Measurements from ENCODE around the gene RAD50.

Gene RAD50

GRCh38 chr5:132592521-132592920 is 35.7 kb downstream of the RAD50 start:
- Histone ChIP-seq H3K4me3 (ENCODE audit: severe bottlenecking) (no peak overlapping the region), H3K27me3 (ENCODE audit: insufficient read depth, poor library complexity, severe bottlenecking) (no peaks in the 10 kb centered on the region), H3K9me3 (ENCODE audit: severe bottlenecking) (no peaks in the 10 kb centered on the region), H3K36me3 (ENCODE audit: low read depth) (peaks cover 98% of the 10 kb centered on the region), H3K4me1 (ENCODE audit: insufficient read depth, poor library complexity, severe bottlenecking) (no peaks in the 10 kb centered on the region), H3K27ac (ENCODE audit: poor library complexity, severe bottlenecking) (no peak overlapping the region)
- DNase-seq (ENCODE audit: low spot score) (no peak), ATAC-seq (ENCODE audit: low read depth) (no peak)
- TF ChIP-seq CTCF (IDR thresholded peaks at IDR 0.05; ENCODE audit: poor library complexity, severe bottlenecking), result no peak

- H3K4me3 ChIP-seq (ENCODE audit: severe bottlenecking), result no peak overlapping the region
- no peaks in the 10 kb centered on the region for H3K9me3 ChIP-seq (ENCODE audit: severe bottlenecking)
- no peak overlapping the region for H3K27ac ChIP-seq (ENCODE audit: poor library complexity, severe bottlenecking)
- H3K4me1 ChIP-seq (ENCODE audit: insufficient read depth, poor library complexity, severe bottlenecking), result no peaks in the 10 kb centered on the region
- no peak for TF ChIP-seq CTCF (IDR thresholded peaks at IDR 0.05; ENCODE audit: poor library complexity, severe bottlenecking)
- peaks cover 95% of the 10 kb centered on the region for H3K36me3 ChIP-seq (ENCODE audit: low read depth)
- H3K27me3 ChIP-seq (ENCODE audit: insufficient read depth, poor library complexity, severe bottlenecking), result no peaks in the 10 kb centered on the region
- ATAC-seq (ENCODE audit: low read depth) (no peak), DNase-seq (ENCODE audit: low spot score) (no peak)
Measured at GRCh38 chr5:132594170-132594569, 37.4 kb downstream of the RAD50 start.

- Histone ChIP-seq H3K27ac (ENCODE audit: poor library complexity, severe bottlenecking) (no peak overlapping the region), H3K4me1 (ENCODE audit: insufficient read depth, poor library complexity, severe bottlenecking) (peaks cover 7% of the 10 kb centered on the region), H3K9me3 (ENCODE audit: severe bottlenecking) (no peaks in the 10 kb centered on the region), H3K27me3 (ENCODE audit: insufficient read depth, poor library complexity, severe bottlenecking) (no peaks in the 10 kb centered on the region), H3K4me3 (ENCODE audit: severe bottlenecking) (no peak overlapping the region), H3K36me3 (ENCODE audit: low read depth) (peaks cover 95% of the 10 kb centered on the region)
- no peak for ATAC-seq (ENCODE audit: low read depth)
- DNase-seq (ENCODE audit: low spot score), result no peak
- no peak for TF ChIP-seq CTCF (IDR thresholded peaks at IDR 0.05; ENCODE audit: poor library complexity, severe bottlenecking)
Measured at GRCh38 chr5:132595624-132596023, 38.8 kb downstream of the RAD50 start.

- H3K4me1 ChIP-seq (ENCODE audit: insufficient read depth, poor library complexity, severe bottlenecking), result peaks cover 17% of the 10 kb centered on the region
- TF ChIP-seq CTCF (IDR thresholded peaks at IDR 0.05; ENCODE audit: poor library complexity, severe bottlenecking), result no peak
- H3K9me3 ChIP-seq (ENCODE audit: severe bottlenecking), result no peaks in the 10 kb centered on the region
- no peak overlapping the region for H3K27ac ChIP-seq (ENCODE audit: poor library complexity, severe bottlenecking)
- no peaks in the 10 kb centered on the region for H3K27me3 ChIP-seq (ENCODE audit: insufficient read depth, poor library complexity, severe bottlenecking)
- H3K36me3 ChIP-seq (ENCODE audit: low read depth), result peaks cover 97% of the 10 kb centered on the region
- ATAC-seq (ENCODE audit: low read depth), result peak; percentile 64
- DNase-seq (ENCODE audit: low spot score), result no peak
- H3K4me3 ChIP-seq (ENCODE audit: severe bottlenecking), result no peak overlapping the region
Measured at GRCh38 chr5:132601071-132601728, 44.4 kb downstream of the RAD50 start.

GRCh38 chr5:132607095-132607494 is 50.3 kb downstream of the RAD50 start:
- ATAC-seq (ENCODE audit: low read depth) (no peak), DNase-seq (ENCODE audit: low spot score) (no peak)
- no peaks in the 10 kb centered on the region for H3K27me3 ChIP-seq (ENCODE audit: insufficient read depth, poor library complexity, severe bottlenecking)

More at GRCh38 chr5:132607095-132607494, 50.3 kb downstream of the RAD50 start:
- TF ChIP-seq CTCF (IDR thresholded peaks at IDR 0.05; ENCODE audit: poor library complexity, severe bottlenecking), result no peak
- H3K27ac ChIP-seq (ENCODE audit: poor library complexity, severe bottlenecking), result no peak overlapping the region
- no peaks in the 10 kb centered on the region for H3K9me3 ChIP-seq (ENCODE audit: severe bottlenecking)
- H3K4me3 ChIP-seq (ENCODE audit: severe bottlenecking), result no peak overlapping the region
- peaks cover 97% of the 10 kb centered on the region for H3K36me3 ChIP-seq (ENCODE audit: low read depth)
- H3K4me1 ChIP-seq (ENCODE audit: insufficient read depth, poor library complexity, severe bottlenecking), result no peaks in the 10 kb centered on the region

Measured in RWPE2 (cell line).